Hepatic stellate cell (primary cell): ENCODE results near the gene ST6GALNAC3.

ENCODE experiments used
- DNase-seq: peaks from one replicate; pipeline ENCODE4 v3.0.0; 2011; ENCODE audit warnings: low spot score

The ST6GALNAC3 gene

GRCh38 chr1:76247261-76247852 is 172.8 kb downstream of the ST6GALNAC3 start:
- no peak for DNase-seq

- no peak for DNase-seq
Measured at GRCh38 chr1:76250271-76250670, 175.7 kb downstream of the ST6GALNAC3 start.

- no peak for DNase-seq
Measured at GRCh38 chr1:76252431-76252830, 177.9 kb downstream of the ST6GALNAC3 start.

- DNase-seq: no peak
Measured at GRCh38 chr1:76254104-76255030, 179.8 kb downstream of the ST6GALNAC3 start.

GRCh38 chr1:76256289-76257223 is 182.0 kb downstream of the ST6GALNAC3 start:
- DNase-seq: no peak

- DNase-seq: no peak
Measured at GRCh38 chr1:76257823-76258222, 183.3 kb downstream of the ST6GALNAC3 start.

GRCh38 chr1:76259270-76259669 is 184.7 kb downstream of the ST6GALNAC3 start:
- DNase-seq: no peak

- no peak for DNase-seq
Measured at GRCh38 chr1:76260279-76260678, 185.7 kb downstream of the ST6GALNAC3 start.

- DNase-seq: no peak
Measured at GRCh38 chr1:76262601-76263000, 188.1 kb downstream of the ST6GALNAC3 start.

GRCh38 chr1:76264642-76265041 is 190.1 kb downstream of the ST6GALNAC3 start:
- no peak for DNase-seq

- DNase-seq: no peak
Measured at GRCh38 chr1:76266762-76267161, 192.2 kb downstream of the ST6GALNAC3 start.

GRCh38 chr1:76267631-76268030 is 193.1 kb downstream of the ST6GALNAC3 start:
- no peak for DNase-seq

- DNase-seq: no peak
Measured at GRCh38 chr1:76268341-76268740, 193.8 kb downstream of the ST6GALNAC3 start.

GRCh38 chr1:76269155-76269554 is 194.6 kb downstream of the ST6GALNAC3 start:
- no peak for DNase-seq

GRCh38 chr1:76274302-76274701 is 199.8 kb downstream of the ST6GALNAC3 start:
- no peak for DNase-seq

GRCh38 chr1:76274718-76275117 is 200.2 kb downstream of the ST6GALNAC3 start:
- DNase-seq: no peak

- DNase-seq: no peak
Measured at GRCh38 chr1:76278711-76279100, 204.2 kb downstream of the ST6GALNAC3 start.

- no peak for DNase-seq
Measured at GRCh38 chr1:76279101-76279748, 204.7 kb downstream of the ST6GALNAC3 start.

GRCh38 chr1:76281306-76281705 is 206.8 kb downstream of the ST6GALNAC3 start:
- no peak for DNase-seq

GRCh38 chr1:76284842-76285241 is 210.3 kb downstream of the ST6GALNAC3 start:
- no peak for DNase-seq

GRCh38 chr1:76285578-76286135 is 211.1 kb downstream of the ST6GALNAC3 start:
- DNase-seq: no peak
